Measurements from ENCODE around the gene SMYD3.

DNA sequence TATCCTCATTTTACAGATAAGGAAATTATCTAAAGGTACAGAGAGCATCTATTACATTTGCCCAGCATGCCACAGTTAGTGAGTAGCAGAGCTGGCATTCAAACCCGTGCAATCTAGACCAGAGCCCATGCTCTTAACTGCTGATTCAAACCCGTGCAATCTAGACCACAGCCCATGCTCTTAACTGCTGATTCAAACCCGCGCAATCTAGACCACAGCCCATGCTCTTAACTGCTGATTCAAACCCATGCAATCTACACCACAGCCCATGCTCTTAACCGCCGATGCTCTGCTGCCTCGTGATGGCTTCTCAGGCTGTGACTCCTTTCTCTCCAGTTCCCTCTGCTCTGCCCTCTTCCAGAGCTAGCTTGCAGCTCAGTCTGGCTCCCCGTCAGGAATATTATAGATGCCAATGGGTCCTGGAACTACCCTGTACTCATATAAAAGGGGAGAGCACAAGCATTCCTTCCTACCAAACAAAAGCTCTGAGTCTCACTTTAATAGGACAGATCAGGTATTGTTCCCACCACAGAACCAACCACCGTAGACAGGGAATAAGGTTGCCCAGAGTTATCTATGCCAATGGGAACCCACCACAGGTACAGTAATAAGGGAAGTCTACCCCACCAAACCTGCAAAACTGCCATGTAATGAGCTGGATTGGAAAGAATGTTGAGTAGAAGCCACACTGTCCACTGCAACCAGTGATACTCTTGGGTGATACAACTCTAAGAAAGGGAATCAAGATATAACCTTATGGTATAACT is 78.4 kb downstream of the SMYD3 start:
- TF ChIP-seq CTCF (IDR thresholded peaks at IDR 0.05) (no peak), POLR2A (IDR thresholded peaks at IDR 0.05) (no peak), POLR2AphosphoS5 (IDR thresholded peaks at IDR 0.05; ENCODE audit: insufficient read depth in 1 of 2, low read depth in 1 of 2) (no peak)
